GM21360 (cell line): ENCODE data around the gene TLR10.
"Not testable (repeated sequence)": the region's sequence is repeated elsewhere in the genome, so short reads cannot be mapped to it uniquely, and the experiment has no call there.

ENCODE experiments used
- ATAC-seq: cut with Tn5 transposase; IDR thresholded peaks from one replicate; pipeline ENCODE4 v1.9.1; 2021; ENCODE audit warnings: mild to moderate bottlenecking, moderate library complexity; ENCODE audit not compliant: unreplicated experiment

Gene TLR10

GRCh38 chr4:38782452-38783108, at the start of gene TLR10:
TSS of gene TLR10 (minus strand) at chr4:38782990. CDS start at chr4:38775590, 7,400 bp downstream.
- ATAC-seq: peak; percentile 58

GRCh38 chr4:38832206-38832605, 49.4 kb upstream of the TLR10 start:
- ATAC-seq: no peak

- ATAC-seq: no peak
These were observed 48.9 kb upstream of the TLR10 start for GRCh38 chr4:38831653-38832052.

- ATAC-seq: no peak
These were observed 46.4 kb upstream of the TLR10 start for GRCh38 chr4:38829237-38829636.

GRCh38 chr4:38823766-38824165, 41.0 kb upstream of the TLR10 start:
- no peak for ATAC-seq

- ATAC-seq: no peak
These were observed 40.0 kb upstream of the TLR10 start for GRCh38 chr4:38822748-38823303.

- ATAC-seq: no peak
These were observed 38.9 kb upstream of the TLR10 start for GRCh38 chr4:38821739-38822138.

GRCh38 chr4:38820329-38821061, 37.7 kb upstream of the TLR10 start:
- ATAC-seq: peak; percentile 43

GRCh38 chr4:38819569-38819968, 36.8 kb upstream of the TLR10 start:
- ATAC-seq: no peak

GRCh38 chr4:38818441-38818976, 35.7 kb upstream of the TLR10 start:
- ATAC-seq: peak; percentile 54

GRCh38 chr4:38815885-38816782, 33.3 kb upstream of the TLR10 start:
- no peak for ATAC-seq

- ATAC-seq: no peak
These were observed 31.6 kb upstream of the TLR10 start for GRCh38 chr4:38814386-38814785.

- no peak for ATAC-seq
These were observed 28.5 kb upstream of the TLR10 start for GRCh38 chr4:38811297-38811696.

- not testable (repeated sequence) for ATAC-seq
These were observed 24.7 kb upstream of the TLR10 start for GRCh38 chr4:38807462-38807861.

GRCh38 chr4:38806251-38806650, 23.5 kb upstream of the TLR10 start:
- not testable (repeated sequence) for ATAC-seq

- ATAC-seq: peak; percentile 71
These were observed 22.8 kb upstream of the TLR10 start for GRCh38 chr4:38805530-38806145.

- no peak for ATAC-seq
These were observed 22.0 kb upstream of the TLR10 start, which contains the start of gene TLR1 for GRCh38 chr4:38804654-38805295. TSS of gene TLR1 (minus strand) at chr4:38804791. CDS start at chr4:38798831, 5,960 bp downstream.

GRCh38 chr4:38803833-38804653, 21.3 kb upstream of the TLR10 start:
- peak; percentile 39 for ATAC-seq
